ENCODE measurements around the gene HDAC9. TPM values are rescaled to one million over a fixed set of nuclear protein-coding genes. Genes with fewer than 3 reads are reported as not detected.

Gene HDAC9
- total RNA-seq, 1 experiment from 2014 or later, result 17.1 TPM

- ChIA-PET POLR2A (no interaction called here), CTCF (no interaction called here)
- intact Hi-C loops (cut with micrococcal nuclease; ENCODE audit: unreplicated experiment), result no loop called here
- ATAC-seq (no peak), DNase-seq (ENCODE audit: low read depth, low spot score) (no peak)
- H3K27ac ChIP-seq (ENCODE audit: low read length), result no peak overlapping the region
- peaks cover 9% of the 10 kb centered on the region; the same call in 1 of the 2 replicates for H3K9me3 ChIP-seq (ENCODE audit: control insufficient read depth, insufficient read depth, low read depth, low read length)
- in situ Hi-C loops (cut with HindIII; ENCODE audit: low pct_unique_long_range_greater_than_20kb, low sequenced_read_pairs), result no loop called here
- H3K4me1 ChIP-seq (ENCODE audit: control insufficient read depth, insufficient read depth, low read length), result peaks cover 6% of the 10 kb centered on the region; the same call in 1 of the 2 replicates
- no peaks in the 10 kb centered on the region for H3K36me3 ChIP-seq (ENCODE audit: control insufficient read depth, insufficient read depth, low read length)
- no TSS peak for BruUV-seq (replicated peaks)
- no peaks in the 10 kb centered on the region for H3K27me3 ChIP-seq (ENCODE audit: control insufficient read depth, insufficient read depth, low read length)
- TF ChIP-seq POLR2AphosphoS5 (IDR thresholded peaks at IDR 0.05; ENCODE audit: low read depth, low read length), result no peak
- no peak for TF ChIP-seq CTCF (IDR thresholded peaks at IDR 0.05)
- TF ChIP-seq SIN3A (IDR thresholded peaks at IDR 0.05; ENCODE audit: borderline replicate concordance, insufficient read depth, low read depth, low read length), result no peak
- TF ChIP-seq REST (IDR thresholded peaks at IDR 0.05; ENCODE audit: insufficient read depth in 1 of 2, low read depth in 2 of 2, low read length in 1 of 2), result no peak
- no peak for TF ChIP-seq TCF7L2 (IDR thresholded peaks at IDR 0.05; ENCODE audit: low read depth, low read length)
- no peak overlapping the region for H3K4me3 ChIP-seq (ENCODE audit: low read depth in 2 of 2, low read length in 2 of 2)
Measured at GRCh38 chr7:18461785-18462467, 33.6 kb upstream of the HDAC9 start.

- in situ Hi-C loops (cut with HindIII; ENCODE audit: low pct_unique_long_range_greater_than_20kb, low sequenced_read_pairs), result no loop called here
- no peak overlapping the region for H3K27ac ChIP-seq (ENCODE audit: low read length)
- TF ChIP-seq TCF7L2 (IDR thresholded peaks at IDR 0.05; ENCODE audit: low read depth, low read length), result no peak
- no peak for TF ChIP-seq POLR2AphosphoS5 (IDR thresholded peaks at IDR 0.05; ENCODE audit: low read depth, low read length)
- no peak for TF ChIP-seq SIN3A (IDR thresholded peaks at IDR 0.05; ENCODE audit: borderline replicate concordance, insufficient read depth, low read depth, low read length)
- no peak for TF ChIP-seq REST (IDR thresholded peaks at IDR 0.05; ENCODE audit: insufficient read depth in 1 of 2, low read depth in 2 of 2, low read length in 1 of 2)
- no peak for TF ChIP-seq CTCF (IDR thresholded peaks at IDR 0.05)
- CTCF ChIA-PET, result no interaction called here
- no TSS peak for BruUV-seq (replicated peaks)
- DNase-seq (ENCODE audit: low read depth, low spot score) (no peak), ATAC-seq (no peak)
- no peaks in the 10 kb centered on the region for H3K27me3 ChIP-seq (ENCODE audit: control insufficient read depth, insufficient read depth, low read length)
- no peaks in the 10 kb centered on the region for H3K36me3 ChIP-seq (ENCODE audit: control insufficient read depth, insufficient read depth, low read length)
- intact Hi-C loops (cut with micrococcal nuclease; ENCODE audit: unreplicated experiment), result no loop called here
- POLR2A ChIA-PET, result no interaction called here
- H3K9me3 ChIP-seq (ENCODE audit: control insufficient read depth, insufficient read depth, low read depth, low read length), result peaks cover 9% of the 10 kb centered on the region; the same call in 1 of the 2 replicates
- H3K4me1 ChIP-seq (ENCODE audit: control insufficient read depth, insufficient read depth, low read length), result no peaks in the 10 kb centered on the region
- no peak overlapping the region for H3K4me3 ChIP-seq (ENCODE audit: low read depth in 2 of 2, low read length in 2 of 2)
Measured at GRCh38 chr7:18464830-18465229, 30.7 kb upstream of the HDAC9 start.
